ENCODE results near the gene KIAA0753. TPM values are rescaled to one million over a fixed set of nuclear protein-coding genes. Genes with fewer than 3 reads are reported as not detected.
"Not testable (repeated sequence)": the region's sequence is repeated elsewhere in the genome, so short reads cannot be mapped to it uniquely, and the experiment has no call there.

The KIAA0753 gene
- total and polyA plus RNA-seq, 4 donors, result 5.3 to 31.9 (median 12.8) TPM

GRCh38 chr17:6657633-6658287 lies 17.2 kb upstream of the KIAA0753 start:
- WGBS, 2 donors, result 61 to 75% methylated on average over 17 to 18 of the region's 18 CpGs
- DNase-seq, result no peak

GRCh38 chr17:6656797-6657632 lies 16.5 kb upstream of the KIAA0753 start:
- ATAC-seq (ENCODE audit: insufficient read depth, low FRiP score); H3K4me3 ChIP-seq; DNase-seq; H3K9ac ChIP-seq (ENCODE audit: insufficient read depth in 1 of 2, low read length in 2 of 2); H3K36me3 ChIP-seq (ENCODE audit: control insufficient read depth in 4 of 4, insufficient read depth in 4 of 4, low read length in 4 of 4); H3K9me3 ChIP-seq (ENCODE audit: control insufficient read depth in 4 of 4, insufficient read depth in 3 of 4, low read length in 3 of 4); H3K27ac ChIP-seq (ENCODE audit: low read depth in 1 of 2, low read length in 1 of 2): not testable (repeated sequence)
- H3K4me1 ChIP-seq (ENCODE audit: control insufficient read depth in 5 of 5, insufficient read depth in 5 of 5, low read length in 5 of 5), result peaks cover 0 to 28% (median 11%) of the 10 kb centered on the region in 5 donors
- WGBS, 2 donors, result 3 to 5% methylated on average over 46 to 54 of the region's 55 CpGs
- peaks cover 0 to 34% (median 31%) of the 10 kb centered on the region in 3 donors for H3K27me3 ChIP-seq (ENCODE audit: control insufficient read depth in 3 of 3, insufficient read depth in 3 of 3, low read length in 2 of 3)

More at GRCh38 chr17:6657633-6658287, 17.2 kb upstream of the KIAA0753 start:
- Histone ChIP-seq H3K9me3 (ENCODE audit: control insufficient read depth in 4 of 4, insufficient read depth in 3 of 4, low read length in 3 of 4) (no peaks in the 10 kb centered on the region), H3K27me3 (ENCODE audit: control insufficient read depth in 3 of 3, insufficient read depth in 3 of 3, low read length in 2 of 3) (peaks cover 0 to 34% (median 31%) of the 10 kb centered on the region in 3 donors), H3K36me3 (ENCODE audit: control insufficient read depth in 4 of 4, insufficient read depth in 4 of 4, low read length in 4 of 4) (no peaks in the 10 kb centered on the region), H3K4me1 (ENCODE audit: control insufficient read depth in 5 of 5, insufficient read depth in 5 of 5, low read length in 5 of 5) (peaks cover 0 to 21% (median 6%) of the 10 kb centered on the region in 5 donors), H3K4me3 (no peak overlapping the region), H3K27ac (ENCODE audit: low read depth in 1 of 2, low read length in 1 of 2) (no peak overlapping the region), H3K9ac (ENCODE audit: insufficient read depth in 1 of 2, low read length in 2 of 2) (no peak overlapping the region)
- no peak for ATAC-seq (ENCODE audit: insufficient read depth, low FRiP score)
- no peak for TF ChIP-seq CTCF (IDR thresholded peaks at IDR 0.05; ENCODE audit: control extremely low read depth, extremely low read depth)

- Histone ChIP-seq H3K27me3 (ENCODE audit: control insufficient read depth in 3 of 3, insufficient read depth in 3 of 3, low read length in 2 of 3) (peaks cover 0 to 34% (median 31%) of the 10 kb centered on the region in 3 donors), H3K4me1 (ENCODE audit: control insufficient read depth in 5 of 5, insufficient read depth in 5 of 5, low read length in 5 of 5) (peaks cover 0 to 32% (median 14%) of the 10 kb centered on the region in 5 donors)
- not testable (repeated sequence) for H3K27ac ChIP-seq (ENCODE audit: low read depth in 1 of 2, low read length in 1 of 2); H3K4me3 ChIP-seq; H3K9me3 ChIP-seq (ENCODE audit: control insufficient read depth in 4 of 4, insufficient read depth in 3 of 4, low read length in 3 of 4); H3K36me3 ChIP-seq (ENCODE audit: control insufficient read depth in 4 of 4, insufficient read depth in 4 of 4, low read length in 4 of 4); ATAC-seq (ENCODE audit: insufficient read depth, low FRiP score); H3K9ac ChIP-seq (ENCODE audit: insufficient read depth in 1 of 2, low read length in 2 of 2); DNase-seq
- 1 to 11% methylated on average over 17 to 38 of the region's 41 CpGs for WGBS, 2 donors
These were observed 15.3 kb upstream of the KIAA0753 start for GRCh38 chr17:6655732-6656361.

DNA sequence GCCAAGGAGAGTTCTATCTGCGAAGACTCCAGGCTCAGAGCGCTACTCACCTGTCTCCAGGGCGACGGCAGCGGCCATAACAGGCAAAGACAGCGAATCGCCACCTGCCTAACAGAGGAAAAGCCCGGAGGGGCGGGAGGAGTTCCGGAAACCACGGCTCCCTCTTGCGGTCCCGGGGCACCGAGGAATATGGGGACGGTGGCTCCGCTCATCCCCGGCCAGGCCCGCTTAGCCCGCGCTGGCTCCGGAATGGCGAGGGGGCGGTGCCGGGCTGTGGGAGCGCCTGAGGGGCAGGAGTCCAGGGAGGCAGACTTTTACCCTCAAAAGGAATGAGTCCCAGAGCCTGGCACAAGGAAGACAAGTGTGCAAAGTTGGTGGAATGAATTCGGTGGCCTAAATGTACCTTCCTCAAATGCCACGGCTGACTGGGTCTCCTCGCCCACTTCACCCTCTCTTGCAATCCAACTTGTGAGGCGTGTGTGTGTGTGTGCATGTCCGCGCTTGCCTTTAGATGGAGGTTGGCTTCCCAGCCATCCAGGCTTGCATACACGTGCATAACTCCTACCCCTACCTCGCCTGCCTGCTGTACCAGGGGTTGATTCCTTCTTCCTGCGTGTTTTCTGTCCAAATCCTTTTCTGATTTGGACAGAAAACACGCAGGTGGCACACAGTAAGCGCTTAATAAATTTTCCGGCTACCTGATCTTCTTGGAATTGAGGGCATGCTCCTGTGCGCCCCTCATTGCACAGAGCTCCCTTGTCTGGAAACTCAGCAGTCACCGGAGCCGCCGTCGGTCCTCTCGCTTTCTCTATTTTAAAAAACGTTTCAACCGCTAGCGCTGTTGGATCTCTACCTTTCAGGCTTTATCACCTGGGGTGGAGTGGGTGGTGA lies 14.6 kb upstream of the KIAA0753 start:
- peaks cover 0 to 34% (median 31%) of the 10 kb centered on the region in 3 donors for H3K27me3 ChIP-seq (ENCODE audit: control insufficient read depth in 3 of 3, insufficient read depth in 3 of 3, low read length in 2 of 3)
- peaks cover 0 to 3% (median 0%) of the 10 kb centered on the region in 4 donors for H3K9me3 ChIP-seq (ENCODE audit: control insufficient read depth in 4 of 4, insufficient read depth in 3 of 4, low read length in 3 of 4)
- no peaks in the 10 kb centered on the region for H3K36me3 ChIP-seq (ENCODE audit: control insufficient read depth in 4 of 4, insufficient read depth in 4 of 4, low read length in 4 of 4)
- no peak overlapping the region for H3K9ac ChIP-seq (ENCODE audit: insufficient read depth in 1 of 2, low read length in 2 of 2)
- no peak for DNase-seq
- no peak overlapping the region for H3K4me3 ChIP-seq
- WGBS, 2 donors, result 13 to 35% methylated on average over 46 of the region's 46 CpGs
- no peak for TF ChIP-seq CTCF (IDR thresholded peaks at IDR 0.05; ENCODE audit: control extremely low read depth, extremely low read depth)
- no peak overlapping the region for H3K27ac ChIP-seq (ENCODE audit: low read depth in 1 of 2, low read length in 1 of 2)
- H3K4me1 ChIP-seq (ENCODE audit: control insufficient read depth in 5 of 5, insufficient read depth in 5 of 5, low read length in 5 of 5), result peaks cover 6 to 38% (median 14%) of the 10 kb centered on the region in 5 donors
- peak; percentile 8 for ATAC-seq (ENCODE audit: insufficient read depth, low FRiP score)
